Epithelial cell of proximal tubule (primary cell): ENCODE data around the gene SYCE1. TPM values are rescaled to one million over a fixed set of nuclear protein-coding genes. Genes with fewer than 3 reads are reported as not detected.

Source experiments
- DNase-seq: peaks from one replicate; pipeline ENCODE4 v3.0.0-alpha.2; 2011; ENCODE audit warnings: low read depth
- H3K4me3 ChIP-seq: 2 replicates; pipeline ENCODE4 v1.5.1; 2011; ENCODE audit warnings: low read depth, mild to moderate bottlenecking, low read length
- total RNA-seq: library from RNA; depleted of rRNA; stranded (reverse); fragments of >200 nt; gene quantifications from 2 replicates; pipeline ENCODE4 v1.2.3, GENCODE V29; 2015
- TF ChIP-seq, protein P1 (sequence below): conservative IDR thresholded peaks from 2 replicates; pipeline ENCODE4 v1.5.1; 2012; ENCODE audit warnings: low read depth, mild to moderate bottlenecking, low read length

Gene SYCE1
- total RNA-seq, 1 donor from 2014 or later: not detected

DNA sequence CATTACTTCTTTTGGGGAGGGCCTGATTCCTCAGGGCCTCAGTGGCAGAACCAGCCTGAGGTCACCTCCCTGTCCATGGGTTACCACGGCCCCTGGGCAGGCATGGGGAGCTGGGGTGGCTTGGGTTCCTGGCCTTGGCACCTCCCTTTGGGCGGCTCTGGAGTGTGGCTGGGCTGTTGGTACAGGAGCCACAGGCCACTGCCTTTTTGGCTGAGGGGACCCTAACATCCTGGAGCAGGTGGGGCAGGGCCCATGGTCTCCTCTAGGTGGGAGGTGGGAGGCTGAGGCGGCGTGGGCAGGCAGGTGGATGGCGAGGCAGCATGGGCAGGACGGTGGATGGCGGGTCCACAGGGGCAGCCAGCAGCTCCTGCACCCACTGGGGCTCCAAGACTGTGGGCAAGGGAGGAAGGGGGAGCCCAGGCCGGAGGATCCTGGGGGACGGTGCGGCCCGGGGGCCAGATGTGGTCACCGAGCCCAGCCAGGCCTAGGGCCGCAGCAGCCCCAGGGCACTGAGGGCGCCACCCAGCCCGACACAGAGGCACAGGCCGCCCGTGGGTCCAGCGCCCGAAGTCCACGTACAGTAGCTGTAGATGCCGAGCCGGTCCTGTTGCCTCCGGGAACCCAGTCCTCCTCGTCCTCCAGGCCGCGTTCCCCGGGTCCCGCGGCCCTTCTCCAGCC, 2.4 kb upstream of the SYCE1 start:
- no peak overlapping the region for H3K4me3 ChIP-seq
- DNase-seq: no peak
- TF ChIP-seq, protein P1, sequence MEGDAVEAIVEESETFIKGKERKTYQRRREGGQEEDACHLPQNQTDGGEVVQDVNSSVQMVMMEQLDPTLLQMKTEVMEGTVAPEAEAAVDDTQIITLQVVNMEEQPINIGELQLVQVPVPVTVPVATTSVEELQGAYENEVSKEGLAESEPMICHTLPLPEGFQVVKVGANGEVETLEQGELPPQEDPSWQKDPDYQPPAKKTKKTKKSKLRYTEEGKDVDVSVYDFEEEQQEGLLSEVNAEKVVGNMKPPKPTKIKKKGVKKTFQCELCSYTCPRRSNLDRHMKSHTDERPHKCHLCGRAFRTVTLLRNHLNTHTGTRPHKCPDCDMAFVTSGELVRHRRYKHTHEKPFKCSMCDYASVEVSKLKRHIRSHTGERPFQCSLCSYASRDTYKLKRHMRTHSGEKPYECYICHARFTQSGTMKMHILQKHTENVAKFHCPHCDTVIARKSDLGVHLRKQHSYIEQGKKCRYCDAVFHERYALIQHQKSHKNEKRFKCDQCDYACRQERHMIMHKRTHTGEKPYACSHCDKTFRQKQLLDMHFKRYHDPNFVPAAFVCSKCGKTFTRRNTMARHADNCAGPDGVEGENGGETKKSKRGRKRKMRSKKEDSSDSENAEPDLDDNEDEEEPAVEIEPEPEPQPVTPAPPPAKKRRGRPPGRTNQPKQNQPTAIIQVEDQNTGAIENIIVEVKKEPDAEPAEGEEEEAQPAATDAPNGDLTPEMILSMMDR: no peak

DNA sequence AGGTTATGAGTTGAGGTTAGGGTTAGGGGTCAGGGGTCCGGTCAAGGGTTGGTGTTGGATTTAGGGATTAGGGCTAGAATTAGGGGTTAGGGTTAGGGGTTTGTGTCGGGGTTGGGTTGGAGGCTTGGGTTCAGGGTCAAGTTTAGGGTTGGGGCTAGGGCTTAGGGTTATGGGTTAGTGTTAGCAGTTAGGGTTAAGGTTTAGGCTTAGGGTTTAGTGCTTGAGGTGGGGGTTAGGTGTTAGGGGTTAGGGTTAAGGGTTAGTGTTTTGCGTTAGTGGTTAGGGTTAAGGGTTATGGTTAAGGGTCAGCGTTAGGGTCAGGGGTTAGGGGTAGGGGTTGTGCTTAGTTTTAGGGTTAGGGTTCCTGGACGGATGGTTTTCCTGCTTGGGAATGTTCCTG, 1.7 kb upstream of the SYCE1 start:
- TF ChIP-seq, protein P1: no peak
- H3K4me3 ChIP-seq: no peak overlapping the region
- DNase-seq: no peak

DNA sequence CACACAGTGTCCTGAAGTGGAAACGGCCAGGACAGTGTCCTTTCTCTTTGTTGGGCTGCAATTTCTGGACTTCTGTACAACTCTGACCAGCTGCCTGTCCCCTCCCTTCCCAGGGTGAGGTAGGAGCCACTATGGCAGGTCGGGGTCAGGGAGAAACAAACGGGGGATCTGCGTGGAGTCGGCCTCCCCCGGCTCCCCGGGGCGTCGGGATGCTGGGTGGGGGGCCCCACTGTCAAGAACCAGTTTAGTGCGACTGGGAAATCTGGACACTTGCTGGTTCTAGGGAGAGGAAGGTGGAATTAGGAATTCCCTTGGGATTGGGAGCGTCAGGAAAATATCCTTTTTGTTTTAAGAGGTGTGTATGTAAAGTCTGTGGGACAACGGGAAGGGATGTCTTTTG, 567 bp downstream of the SYCE1 start:
- no peak overlapping the region for H3K4me3 ChIP-seq
- no peak for DNase-seq
- TF ChIP-seq, protein P1: no peak

DNA sequence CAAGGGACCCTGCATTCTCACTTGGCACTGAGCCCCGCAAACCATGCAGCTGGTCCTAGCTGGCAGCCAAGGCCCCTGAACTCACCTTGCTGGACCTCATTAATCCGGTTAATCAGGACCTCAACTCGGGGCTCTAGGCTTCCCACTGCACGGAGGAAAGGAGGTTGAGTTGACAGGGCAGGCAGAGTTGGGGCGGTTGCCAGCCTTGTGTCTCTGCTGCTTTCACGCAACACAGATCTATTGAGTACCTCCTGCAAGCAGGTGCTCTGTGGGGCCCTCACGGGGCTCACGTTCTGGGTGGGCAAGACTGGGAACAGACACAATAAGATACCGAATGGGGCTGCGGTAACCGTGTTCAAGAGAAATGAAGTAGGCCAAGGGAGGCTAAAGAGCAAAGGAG, 6.2 kb downstream of the SYCE1 start:
- DNase-seq: no peak
- no peak overlapping the region for H3K4me3 ChIP-seq
- TF ChIP-seq, protein P1: no peak

DNA sequence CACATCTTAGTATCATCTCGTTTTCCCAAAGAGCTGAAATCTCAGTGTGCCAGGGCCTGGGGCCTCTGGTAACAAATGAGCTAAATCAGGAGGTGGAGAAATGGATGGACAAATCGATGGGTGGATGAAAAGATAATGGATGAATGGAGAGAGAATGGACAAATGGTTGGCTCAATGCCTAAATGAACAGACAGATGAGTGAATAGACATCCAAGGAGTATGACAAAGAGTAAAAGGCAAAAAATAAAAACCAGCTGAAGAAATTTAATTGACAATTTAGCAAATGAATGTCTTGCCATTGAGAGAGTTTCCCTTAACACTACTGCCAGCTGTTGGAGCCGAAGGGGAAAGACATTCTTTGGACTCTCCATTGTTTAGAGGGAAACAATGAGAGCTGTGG, 8.0 kb downstream of the SYCE1 start:
- no peak for DNase-seq
- no peak overlapping the region for H3K4me3 ChIP-seq
- TF ChIP-seq, protein P1: peak; percentile 7

DNA sequence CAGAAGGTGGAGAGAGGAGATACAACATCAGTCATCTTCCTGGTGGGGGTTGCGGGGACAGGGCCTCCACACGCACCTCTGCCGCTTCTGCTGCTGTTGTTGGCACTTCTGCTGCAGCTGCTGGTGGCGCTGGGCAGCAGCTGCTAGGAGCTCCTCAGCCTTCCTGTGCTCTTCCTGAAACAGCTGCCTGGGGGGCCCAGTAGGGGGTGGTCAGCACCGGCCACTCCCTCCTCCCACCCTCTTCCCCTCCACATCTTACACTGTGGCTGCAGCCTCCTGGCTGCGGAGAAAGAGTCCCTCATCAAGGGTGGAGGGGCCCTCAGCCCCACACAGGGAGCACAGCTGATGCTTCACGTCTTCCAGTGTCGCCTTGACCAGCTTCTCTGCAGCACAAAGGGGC, 9.9 kb downstream of the SYCE1 start:
- DNase-seq: no peak
- TF ChIP-seq, protein P1: no peak
- no peak overlapping the region for H3K4me3 ChIP-seq

DNA sequence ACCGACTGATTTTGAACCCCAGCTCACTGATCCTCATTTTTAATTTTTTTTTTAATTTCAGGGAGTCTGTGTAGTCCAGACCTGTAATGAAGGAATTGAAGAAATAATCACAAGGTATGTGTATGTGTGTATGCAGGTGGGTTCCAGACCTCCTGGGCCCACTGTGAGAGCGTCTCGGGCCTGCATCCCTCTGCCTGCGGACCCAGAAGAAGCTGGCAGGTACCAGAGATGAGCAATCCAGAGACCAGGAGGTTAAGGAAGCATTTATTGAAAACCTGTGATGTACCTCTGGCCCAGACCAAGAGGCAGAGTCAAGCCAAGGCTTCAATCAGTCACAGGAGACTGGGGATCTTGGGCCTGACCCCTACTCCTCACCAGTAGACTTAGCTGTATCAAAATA, 10.8 kb downstream of the SYCE1 start:
- no peak for DNase-seq
- TF ChIP-seq, protein P1: no peak

More for the DNA sequence above, 10.8 kb downstream of the SYCE1 start:
- H3K4me3 ChIP-seq: no peak overlapping the region
